Medulla oblongata (tissue), 1 donor: ENCODE measurements around the gene HAUS8.
"Not testable (repeated sequence)": the region's sequence is repeated elsewhere in the genome, so short reads cannot be mapped to it uniquely, and the experiment has no call there.

Experiments
- DNase-seq: peaks from one replicate; pipeline ENCODE4 v3.0.0-alpha.2; 2015; ENCODE audit errors: extremely low spot score

The HAUS8 gene

DNA sequence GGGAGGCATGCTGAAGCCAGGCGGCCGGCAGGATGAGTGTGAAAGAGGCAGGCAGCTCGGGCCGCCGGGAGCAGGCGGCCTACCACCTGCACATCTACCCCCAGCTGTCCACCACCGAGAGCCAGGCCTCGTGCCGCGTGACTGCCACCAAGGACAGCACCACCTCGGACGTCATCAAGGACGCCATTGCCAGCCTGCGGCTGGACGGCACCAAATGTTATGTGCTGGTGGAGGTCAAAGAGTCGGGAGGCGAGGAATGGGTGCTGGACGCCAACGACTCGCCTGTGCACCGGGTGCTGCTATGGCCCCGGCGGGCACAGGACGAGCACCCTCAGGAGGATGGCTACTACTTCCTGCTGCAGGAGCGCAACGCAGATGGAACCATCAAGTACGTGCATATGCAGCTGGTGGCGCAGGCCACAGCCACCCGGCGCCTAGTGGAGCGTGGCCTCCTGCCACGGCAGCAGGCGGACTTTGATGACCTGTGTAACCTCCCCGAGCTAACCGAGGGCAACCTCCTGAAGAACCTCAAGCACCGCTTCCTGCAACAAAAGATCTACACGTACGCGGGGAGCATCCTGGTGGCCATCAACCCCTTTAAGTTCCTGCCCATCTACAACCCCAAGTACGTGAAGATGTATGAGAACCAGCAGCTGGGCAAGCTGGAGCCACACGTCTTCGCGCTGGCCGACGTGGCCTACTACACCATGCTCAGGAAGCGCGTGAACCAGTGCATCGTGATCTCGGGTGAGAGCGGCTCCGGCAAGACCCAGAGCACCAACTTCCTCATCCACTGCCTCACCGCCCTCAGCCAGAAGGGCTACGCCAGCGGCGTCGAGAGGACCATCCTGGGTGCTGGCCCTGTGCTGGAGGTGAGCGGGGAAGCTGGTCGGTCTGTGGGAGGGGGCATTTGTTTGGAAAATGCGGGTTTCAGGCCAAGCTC is 26.7 kb upstream of the HAUS8 start:
- no peak for DNase-seq

- no peak for DNase-seq
Observed at GRCh38 chr19:17098326-17098725, 23.1 kb upstream of the HAUS8 start.

GRCh38 chr19:17097593-17098126 is 22.4 kb upstream of the HAUS8 start:
- DNase-seq, result no peak

- DNase-seq, result no peak
Observed at GRCh38 chr19:17095141-17095919, 20.1 kb upstream of the HAUS8 start.

DNA sequence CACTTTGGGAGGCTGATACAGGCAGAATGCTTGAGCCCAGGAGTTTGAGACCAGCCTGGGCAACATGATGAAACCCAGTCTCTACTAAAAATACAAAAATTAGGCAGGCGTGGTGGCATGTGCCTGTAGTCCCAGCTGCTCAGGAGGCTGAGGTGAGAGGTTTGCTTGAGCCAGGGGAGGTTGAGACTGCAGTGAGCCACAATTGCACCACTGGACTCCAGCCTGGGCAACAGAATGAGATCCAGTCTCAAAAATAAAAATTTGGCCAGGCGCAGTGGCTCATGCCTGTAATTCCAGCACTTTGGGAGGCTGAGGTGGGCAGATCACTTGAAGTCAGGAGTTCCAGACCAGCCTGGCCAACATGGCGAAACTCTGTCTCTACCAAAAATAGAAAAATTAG is 19.4 kb upstream of the HAUS8 start:
- DNase-seq, result not testable (repeated sequence)

GRCh38 chr19:17092696-17093095 is 17.4 kb upstream of the HAUS8 start:
- no peak for DNase-seq

DNA sequence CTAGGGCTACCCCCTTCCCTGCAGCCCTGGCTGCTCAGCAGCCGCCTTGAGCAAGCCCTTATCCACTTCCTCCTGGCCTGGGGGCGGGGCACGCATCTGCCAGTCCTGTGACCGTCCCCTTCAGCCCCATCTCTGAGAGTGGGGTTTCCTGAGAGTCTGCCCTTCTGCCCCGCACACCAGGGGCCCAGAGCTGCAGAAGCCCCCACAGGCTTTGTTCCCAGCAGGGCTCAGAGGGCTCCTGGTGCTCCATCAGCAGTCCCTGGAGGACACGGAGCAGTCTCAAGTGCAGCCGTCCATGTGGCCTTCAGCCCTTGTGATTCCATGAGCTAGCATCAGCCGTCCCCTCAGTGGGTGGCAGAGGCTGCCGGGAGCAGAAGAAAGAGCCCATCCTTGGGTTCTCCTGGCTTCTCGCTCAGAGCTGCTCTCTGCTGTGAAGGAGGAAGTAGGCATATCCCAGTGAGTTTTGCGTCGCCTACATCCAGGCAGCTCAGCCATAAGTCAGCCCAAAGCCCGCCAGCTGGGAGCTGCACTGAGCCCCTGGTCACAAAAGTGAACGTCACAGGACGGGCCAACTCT is 16.6 kb upstream of the HAUS8 start:
- DNase-seq, result no peak

- DNase-seq, result peak; percentile 74
Observed at GRCh38 chr19:17090583-17090982, 15.3 kb upstream of the HAUS8 start.

GRCh38 chr19:17088552-17088951 is 13.3 kb upstream of the HAUS8 start:
- DNase-seq, result no peak

DNA sequence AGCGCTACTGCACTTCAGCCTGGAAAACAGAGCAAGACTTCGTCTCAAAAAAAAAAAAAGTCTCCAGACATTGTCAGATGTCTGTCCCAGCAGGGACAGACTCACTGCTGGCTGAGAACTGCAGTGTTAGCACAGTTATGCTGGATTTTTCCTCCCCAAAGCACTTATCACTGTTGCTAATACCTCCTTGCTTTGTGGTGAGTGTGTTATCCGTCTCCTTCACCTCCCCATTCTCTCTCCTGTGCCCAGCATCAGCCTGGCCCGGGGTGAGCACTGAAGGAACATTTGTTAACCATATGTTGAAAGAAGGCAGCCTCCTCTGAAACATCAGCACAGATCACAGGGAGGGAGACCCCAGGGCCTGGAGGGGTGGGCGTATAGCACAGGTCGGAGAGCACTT is 11.6 kb upstream of the HAUS8 start:
- no peak for DNase-seq

DNA sequence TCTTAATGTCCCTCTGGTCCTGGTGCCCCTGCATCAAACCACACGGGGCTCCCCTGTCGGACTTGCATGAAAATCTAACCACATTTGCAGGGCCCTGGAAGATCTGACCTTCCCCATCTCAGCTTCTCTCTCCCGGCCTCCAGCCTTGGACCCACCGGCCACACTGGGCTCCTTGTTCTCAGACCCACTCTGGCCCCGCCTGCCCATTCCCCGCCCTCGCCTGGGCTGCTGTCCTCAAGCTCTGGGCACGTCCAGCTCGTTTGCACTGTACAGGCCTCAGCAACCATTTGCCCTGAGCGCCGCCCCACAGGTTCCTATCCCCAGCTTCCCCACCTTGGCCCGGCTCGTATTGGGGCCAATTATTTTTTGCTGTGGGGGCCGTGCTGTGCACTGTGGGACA is 10.9 kb upstream of the HAUS8 start:
- DNase-seq, result peak; percentile 91

DNA sequence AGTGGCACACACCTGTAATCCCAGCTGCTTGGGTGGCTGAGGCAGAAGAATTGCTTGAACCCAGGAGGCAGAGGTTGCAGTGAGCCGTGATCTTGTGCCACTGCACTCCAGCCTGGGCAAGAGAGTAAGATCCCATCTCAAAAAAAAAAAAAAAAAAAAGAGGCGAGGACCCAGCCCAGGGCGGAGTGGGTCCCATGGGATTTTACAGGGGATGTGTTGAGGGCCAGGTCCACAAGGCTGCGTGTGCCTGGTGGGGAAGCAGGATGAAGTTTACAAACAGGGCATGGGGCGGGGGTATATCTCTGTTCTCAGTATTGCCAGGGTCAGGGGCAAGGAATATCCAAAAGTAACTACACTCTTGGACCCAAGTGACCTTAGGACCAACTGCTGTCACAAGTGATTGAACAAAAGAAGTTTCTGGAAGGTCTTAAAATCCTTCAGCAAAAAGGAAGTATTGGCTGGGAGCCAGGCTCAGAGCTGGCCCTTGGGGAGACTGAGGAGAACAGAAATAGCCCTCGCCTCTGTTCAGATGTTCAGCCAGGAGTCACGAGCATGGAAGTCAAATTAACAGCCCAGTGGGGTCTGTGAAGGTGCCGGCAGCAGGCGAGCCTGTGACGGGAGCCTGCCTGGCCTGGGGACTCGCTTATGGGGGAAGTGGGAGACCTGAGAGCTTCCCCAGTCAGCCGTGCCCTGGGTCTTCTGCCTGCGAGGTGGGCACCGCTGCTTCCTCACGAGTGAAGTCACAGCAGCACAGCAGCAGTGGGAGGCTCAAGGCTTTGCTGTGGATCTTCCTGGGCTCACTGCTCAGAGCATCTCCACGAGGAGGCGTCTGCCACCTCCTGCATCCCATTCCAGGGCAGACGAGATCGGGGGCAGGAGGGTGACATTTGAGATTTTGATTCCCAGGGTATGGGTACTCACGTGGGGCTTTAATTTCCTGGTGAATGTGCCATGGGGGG is 6.7 kb upstream of the HAUS8 start:
- DNase-seq, result peak; percentile 70

DNA sequence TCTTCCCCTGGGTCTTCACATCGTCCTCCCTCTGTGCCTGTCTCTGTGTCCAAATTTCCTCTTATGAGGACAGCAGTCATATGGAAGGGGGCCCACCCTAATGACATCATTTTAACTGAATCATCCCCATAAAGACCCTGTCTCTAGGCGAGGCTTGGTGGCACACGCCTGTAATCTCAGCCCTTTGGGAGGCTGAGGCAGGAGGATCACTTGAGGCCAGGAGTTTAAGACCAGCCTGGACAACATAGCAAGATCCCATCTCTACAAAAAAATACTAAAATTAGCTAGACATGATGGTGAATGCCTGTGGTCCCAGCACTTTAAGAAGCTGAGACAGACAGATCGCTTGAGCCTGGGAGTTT is 5.2 kb upstream of the HAUS8 start:
- no peak for DNase-seq

DNA sequence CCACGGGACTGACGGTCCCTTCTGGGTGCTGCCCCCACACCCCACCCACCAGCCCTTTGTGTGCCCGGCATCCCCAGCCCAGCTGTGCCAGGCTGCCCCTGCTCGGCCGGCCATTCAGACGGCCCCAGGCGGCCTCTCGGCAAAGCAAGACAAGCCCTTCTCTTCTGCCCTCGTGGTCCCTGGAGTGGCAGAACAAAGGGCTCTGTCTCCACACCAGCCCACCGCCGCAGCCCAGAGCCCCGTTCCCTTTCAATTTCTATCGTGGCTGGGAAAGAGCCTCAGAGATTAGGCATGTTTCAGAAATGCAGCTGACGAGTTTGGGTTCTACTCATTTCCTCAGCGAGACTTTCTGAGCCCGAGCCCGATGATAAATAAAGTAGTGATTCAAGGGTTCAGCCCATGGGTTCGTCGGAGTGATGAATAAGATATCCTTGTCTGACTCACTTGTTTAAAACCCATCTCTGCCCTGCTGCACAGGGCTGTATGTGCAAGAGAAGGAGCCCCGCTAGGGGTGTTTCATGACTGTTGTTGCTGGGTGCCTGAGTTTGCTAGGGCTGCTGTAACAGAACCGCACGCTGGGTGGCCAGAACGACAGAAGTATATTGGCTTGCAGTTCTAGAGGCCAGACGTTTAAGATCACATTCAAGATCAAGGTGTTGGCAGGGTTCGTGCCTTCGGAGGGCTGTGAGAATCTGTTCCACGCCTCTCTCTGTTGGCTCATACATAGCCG is 4.6 kb upstream of the HAUS8 start:
- DNase-seq, result peak; percentile 88

- peak; percentile 68 for DNase-seq
Observed at GRCh38 chr19:17078920-17079709, 3.9 kb upstream of the HAUS8 start.

GRCh38 chr19:17078036-17078919 is 3.0 kb upstream of the HAUS8 start:
- DNase-seq, result no peak

GRCh38 chr19:17077447-17078028 is 2.3 kb upstream of the HAUS8 start:
- no peak for DNase-seq

- peak; percentile 55 for DNase-seq
Observed at GRCh38 chr19:17076543-17076991, 1.3 kb upstream of the HAUS8 start.
